ENCODE data around the gene CNOT1.

CNOT1 gene

GRCh38 chr16:58515125-58515870, 114.3 kb downstream of the CNOT1 start, which contains the start of gene SETD6:
Gene SETD6 (plus strand): TSS chr16:58515517. CDS start chr16:58515538, 21 bp downstream.
- DNase-seq, result peak; percentile 72 to 93 (median 93)

GRCh38 chr16:58513874-58514273, 115.8 kb downstream of the CNOT1 start:
- no peak for DNase-seq

GRCh38 chr16:58511933-58512815, 117.5 kb downstream of the CNOT1 start:
- peak; percentile 13 to 71 (median 29) for DNase-seq

- DNase-seq, result no peak
Measured at GRCh38 chr16:58510776-58511628, 118.6 kb downstream of the CNOT1 start.

GRCh38 chr16:58510097-58510775, 119.4 kb downstream of the CNOT1 start:
- no peak for DNase-seq

- no peak for DNase-seq
Measured at GRCh38 chr16:58509256-58510096, 120.2 kb downstream of the CNOT1 start.

GRCh38 chr16:58508671-58509251, 120.9 kb downstream of the CNOT1 start:
- no peak for DNase-seq

GRCh38 chr16:58507963-58508670, 121.5 kb downstream of the CNOT1 start:
- DNase-seq, result no peak

- no peak for DNase-seq
Measured at GRCh38 chr16:58507195-58507962, 122.2 kb downstream of the CNOT1 start.

GRCh38 chr16:58506241-58507194, 123.1 kb downstream of the CNOT1 start:
- DNase-seq, result no peak

GRCh38 chr16:58503863-58504688, 125.5 kb downstream of the CNOT1 start:
- no peak for DNase-seq

- DNase-seq, result no peak
Measured at GRCh38 chr16:58503166-58503862, 126.3 kb downstream of the CNOT1 start.

GRCh38 chr16:58502217-58502921, 127.3 kb downstream of the CNOT1 start:
- DNase-seq, result no peak

- peak; percentile 55 to 81 (median 80) for DNase-seq
Measured at GRCh38 chr16:58501242-58502131, 128.1 kb downstream of the CNOT1 start.

Data from NCI-H1417 (cell line).